Activated CD8-positive, alpha-beta T cell treated with anti-CD3 and anti-CD28 coated beads for 36 hours (primary cell): Measurements from ENCODE around the gene KCNQ1OT1. TPM values are rescaled to one million over a fixed set of nuclear protein-coding genes. Genes with fewer than 3 reads are reported as not detected.

Source experiments
- ATAC-seq: fragments of 200-7000 bp; cut with Tn5 transposase; one replicate; pipeline ENCODE4 v1.10.0; 2021; ENCODE audit warnings: mild to moderate bottlenecking, moderate library complexity
- CTCF ChIA-PET: fragments of 350-600 bp; sonication (Branson Sonifier 250); formaldehyde crosslinking; loops from one replicate; lab custom pipeline; 2021; ENCODE audit warnings: antibody characterized with exemption; lab: Charles Lee
- POLR2A ChIA-PET: fragments of 350-600 bp; sonication (Branson Sonifier 250); formaldehyde crosslinking; loops from one replicate; lab custom pipeline; 2021; ENCODE audit warnings: antibody characterized with exemption; lab: Charles Lee
- DNase-seq: peaks from one replicate; pipeline ENCODE4 v3.0.0-alpha.2; 2020
- H3K27ac Mint-ChIP-seq: one replicate; pipeline ENCODE4 v1.8.0; 2021; ENCODE audit warnings: mild to moderate bottlenecking, mixed read lengths
- H3K27me3 Mint-ChIP-seq: one replicate; pipeline ENCODE4 v1.8.0; 2021; ENCODE audit warnings: mixed read lengths
- H3K36me3 Mint-ChIP-seq: one replicate; pipeline ENCODE4 v1.8.0; 2021; ENCODE audit warnings: low read depth, mixed read lengths
- H3K4me1 Mint-ChIP-seq: one replicate; pipeline ENCODE4 v1.8.0; 2021; ENCODE audit warnings: low read depth, mixed read lengths
- H3K4me3 Mint-ChIP-seq: one replicate; pipeline ENCODE4 v1.8.0; 2021; ENCODE audit warnings: mild to moderate bottlenecking, moderate library complexity, mixed read lengths
- H3K9me3 Mint-ChIP-seq: one replicate; pipeline ENCODE4 v1.8.0; 2021; ENCODE audit warnings: mixed read lengths
- intact Hi-C: fragments of 100-400 bp; cut with micrococcal nuclease; formaldehyde crosslinking; loops from one replicate; pipeline ENCODE4 v1.10.0; 2022
- total RNA-seq, 2 experiments: library from RNA; stranded (reverse); gene quantifications; one replicate each; pipeline ENCODE4 v1.2.3, GENCODE V29; 2021
- TF ChIP-seq, protein P1 (sequence below): fragments of 200-600 bp; IDR thresholded peaks from one replicate; pipeline ENCODE4 v1.8.0; 2022; ENCODE audit warnings: antibody characterized with exemption, mild to moderate bottlenecking

The KCNQ1OT1 gene
- total RNA-seq, 2 experiments from 2014 or later = 0.22 to 0.23 TPM

DNA sequence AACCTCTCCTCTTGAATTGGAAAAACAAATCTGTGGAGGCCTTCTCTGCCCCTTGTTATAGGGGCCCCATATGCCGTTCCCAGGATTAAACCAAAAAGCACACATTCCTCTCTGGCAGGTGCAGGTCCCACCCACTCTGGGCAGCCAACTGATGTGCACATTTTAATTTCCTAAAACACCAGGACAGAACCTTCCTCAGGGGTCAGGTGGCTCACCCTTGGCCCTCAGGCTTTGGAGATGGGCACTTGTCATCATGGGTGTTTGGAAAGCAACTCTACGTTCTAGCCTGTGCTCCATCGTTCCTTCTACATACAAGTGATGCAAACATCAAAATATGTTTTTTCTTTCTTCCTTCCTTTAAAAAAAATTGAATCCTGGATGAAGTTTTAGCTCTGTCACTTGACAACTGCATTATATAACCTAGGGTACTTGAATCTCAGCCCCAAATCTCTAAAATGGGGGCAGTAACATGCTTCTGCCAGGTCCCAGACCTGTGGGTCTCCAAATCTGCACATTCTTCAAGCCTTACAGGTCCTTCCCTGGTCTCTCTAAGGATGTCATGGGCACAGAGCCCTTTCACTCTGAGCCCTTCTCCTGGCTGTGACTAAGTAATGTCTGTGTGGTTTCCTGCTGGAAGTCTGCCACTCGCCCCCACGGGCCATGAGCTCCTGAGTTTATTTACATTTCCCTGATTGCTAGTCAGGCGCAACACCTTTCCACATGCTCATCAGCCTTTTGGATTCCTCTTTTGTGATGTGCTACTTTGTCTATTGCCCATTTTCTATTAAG, 43.8 kb downstream of the KCNQ1OT1 start:
- POLR2A ChIA-PET = no interaction called here
- ATAC-seq = no peak
- Mint-ChIP-seq H3K36me3 (peaks cover 17% of the 10 kb centered on the region), H3K9me3 (peaks cover 3% of the 10 kb centered on the region), H3K4me3 (no peak overlapping the region), H3K4me1 (peaks cover 3% of the 10 kb centered on the region), H3K27ac (no peak overlapping the region), H3K27me3 (no peaks in the 10 kb centered on the region)
- TF ChIP-seq, protein P1, sequence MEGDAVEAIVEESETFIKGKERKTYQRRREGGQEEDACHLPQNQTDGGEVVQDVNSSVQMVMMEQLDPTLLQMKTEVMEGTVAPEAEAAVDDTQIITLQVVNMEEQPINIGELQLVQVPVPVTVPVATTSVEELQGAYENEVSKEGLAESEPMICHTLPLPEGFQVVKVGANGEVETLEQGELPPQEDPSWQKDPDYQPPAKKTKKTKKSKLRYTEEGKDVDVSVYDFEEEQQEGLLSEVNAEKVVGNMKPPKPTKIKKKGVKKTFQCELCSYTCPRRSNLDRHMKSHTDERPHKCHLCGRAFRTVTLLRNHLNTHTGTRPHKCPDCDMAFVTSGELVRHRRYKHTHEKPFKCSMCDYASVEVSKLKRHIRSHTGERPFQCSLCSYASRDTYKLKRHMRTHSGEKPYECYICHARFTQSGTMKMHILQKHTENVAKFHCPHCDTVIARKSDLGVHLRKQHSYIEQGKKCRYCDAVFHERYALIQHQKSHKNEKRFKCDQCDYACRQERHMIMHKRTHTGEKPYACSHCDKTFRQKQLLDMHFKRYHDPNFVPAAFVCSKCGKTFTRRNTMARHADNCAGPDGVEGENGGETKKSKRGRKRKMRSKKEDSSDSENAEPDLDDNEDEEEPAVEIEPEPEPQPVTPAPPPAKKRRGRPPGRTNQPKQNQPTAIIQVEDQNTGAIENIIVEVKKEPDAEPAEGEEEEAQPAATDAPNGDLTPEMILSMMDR = no peak
- intact Hi-C loops = loop anchor here (5.0 kb wide), 1 partner anchor 49 kb away; no protein-coding TSS in a partner anchor
- CTCF ChIA-PET = no interaction called here
- peak; percentile 15 for DNase-seq

DNA sequence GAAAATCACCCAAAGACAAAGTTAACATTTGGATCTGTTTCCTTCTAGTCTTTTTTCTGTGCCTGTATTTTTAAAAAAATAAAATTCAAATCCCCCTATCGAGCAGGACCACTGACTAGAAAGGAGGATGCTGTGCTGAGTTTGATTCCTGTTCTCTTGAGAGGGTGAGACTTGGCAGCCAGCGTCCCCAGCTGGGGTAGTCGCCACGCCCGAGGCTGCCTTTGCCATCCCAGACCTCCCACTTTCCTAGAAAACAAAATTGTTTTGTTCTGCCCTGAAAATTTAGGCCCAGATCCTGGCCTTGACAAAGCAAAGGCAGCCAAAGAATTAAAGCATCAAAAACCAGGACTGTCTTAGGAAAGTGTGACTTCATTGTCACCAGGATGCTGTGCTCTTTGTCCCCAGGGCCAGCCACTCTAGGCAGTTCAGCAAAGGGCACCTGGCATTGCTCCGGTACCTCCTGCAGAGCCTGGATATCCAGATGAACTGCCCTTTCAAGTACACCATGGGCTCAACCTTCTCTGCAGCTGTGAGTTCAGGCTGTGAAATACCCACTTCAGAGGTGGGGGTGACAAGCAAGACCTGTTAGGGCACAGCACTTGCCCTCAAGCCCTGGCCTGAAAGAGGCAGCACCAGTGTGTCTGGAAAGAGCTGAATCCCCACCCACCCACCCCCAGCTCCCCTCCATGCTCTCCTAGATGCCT, 44.6 kb downstream of the KCNQ1OT1 start:
- Mint-ChIP-seq H3K27ac (no peak overlapping the region), H3K4me1 (peaks cover 3% of the 10 kb centered on the region), H3K9me3 (peaks cover 4% of the 10 kb centered on the region), H3K27me3 (no peaks in the 10 kb centered on the region), H3K36me3 (peaks cover 17% of the 10 kb centered on the region), H3K4me3 (no peak overlapping the region)
- POLR2A ChIA-PET = no interaction called here
- TF ChIP-seq, protein P1 = no peak
- CTCF ChIA-PET = no interaction called here
- no peak for ATAC-seq
- DNase-seq = no peak
- intact Hi-C loops = loop anchor here (5.0 kb wide), 1 partner anchor 48 kb away; no protein-coding TSS in a partner anchor

- DNase-seq = no peak
- peaks cover 21% of the 10 kb centered on the region for H3K36me3 Mint-ChIP-seq
- no peak overlapping the region for H3K27ac Mint-ChIP-seq
- H3K9me3 Mint-ChIP-seq = peaks cover 14% of the 10 kb centered on the region
- POLR2A ChIA-PET = no interaction called here
- CTCF ChIA-PET = interaction anchor here (1.3 kb wide), 1 partner anchor 121 kb away, joined by 3 read pairs; no protein-coding TSS in a partner anchor
- peaks cover 3% of the 10 kb centered on the region for H3K4me1 Mint-ChIP-seq
- TF ChIP-seq, protein P1 = no peak
- intact Hi-C loops = no loop called here
- ATAC-seq = no peak
- H3K27me3 Mint-ChIP-seq = no peaks in the 10 kb centered on the region
- no peak overlapping the region for H3K4me3 Mint-ChIP-seq
Measured at GRCh38 chr11:2653930-2654739, 45.7 kb downstream of the KCNQ1OT1 start.

DNA sequence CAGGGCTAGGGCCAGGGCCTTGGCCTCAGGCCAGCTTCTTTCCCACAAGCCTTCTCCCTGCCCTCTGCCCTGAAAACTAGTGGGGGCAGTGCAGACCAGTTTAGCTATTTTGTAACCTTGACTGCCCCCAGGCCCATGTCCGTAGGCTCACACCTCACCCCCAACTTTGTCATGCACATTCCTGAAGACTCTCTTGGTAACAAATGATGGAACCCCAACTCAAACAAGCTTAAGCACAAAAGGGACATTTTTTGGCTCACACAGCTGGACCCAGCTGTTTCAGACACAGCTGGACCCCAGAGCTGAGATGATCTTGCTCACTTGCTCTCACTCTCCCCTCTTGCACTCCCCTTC, 46.6 kb downstream of the KCNQ1OT1 start:
- intact Hi-C loops = no loop called here
- DNase-seq (no peak), ATAC-seq (no peak)
- Mint-ChIP-seq H3K4me1 (peaks cover 3% of the 10 kb centered on the region), H3K9me3 (peaks cover 17% of the 10 kb centered on the region), H3K36me3 (peaks cover 19% of the 10 kb centered on the region), H3K4me3 (no peak overlapping the region), H3K27ac (no peak overlapping the region), H3K27me3 (no peaks in the 10 kb centered on the region)
- ChIA-PET CTCF (interaction anchor here (1.3 kb wide), 1 partner anchor 120 kb away, joined by 3 read pairs; no protein-coding TSS in a partner anchor), POLR2A (no interaction called here)
- TF ChIP-seq, protein P1 = no peak
